Measurements from ENCODE around the gene GSE1. TPM values are rescaled to one million over a fixed set of nuclear protein-coding genes. Genes with fewer than 3 reads are reported as not detected.
A peak's percentile ranks its signal among the peaks of the same experiment; 100 is the strongest.

The GSE1 gene
- total RNA-seq, 4 donors from 2014 or later = 100 to 139 (median 120) TPM

- Histone ChIP-seq H3K4me3 (no peak overlapping the region), H3K36me3 (no peaks in the 10 kb centered on the region), H3K27ac (peak overlapping the region; percentile 84 to 96 (median 87)), H3K9me3 (no peaks in the 10 kb centered on the region), H3K4me1 (peaks cover 56 to 94% (median 87%) of the 10 kb centered on the region in 4 donors), H3K27me3 (no peaks in the 10 kb centered on the region)
- intact Hi-C loops (cut with DNase I; ENCODE audit: low total_unique reads) (no loop called here), in situ Hi-C loops (cut with MboI; ENCODE audit: low pct_ligation_motif_present in 1 of 4, low pct_unique_long_range_greater_than_20kb in 1 of 4, low sequenced_read_pairs in 3 of 4) (no loop called here)
- DNase-seq = no peak
- WGBS, 2 donors (ENCODE audit: low coverage in 1 of 2) = 81 to 85% methylated on average over 7 to 9 of the region's 9 CpGs
- TF ChIP-seq POLR2A (IDR thresholded peaks at IDR 0.05) (no peak), CTCF (IDR thresholded peaks at IDR 0.05) (no peak), POLR2AphosphoS5 (IDR thresholded peaks at IDR 0.05) (no peak), EP300 (IDR thresholded peaks at IDR 0.05; ENCODE audit: low read depth) (no peak)
These were observed 47.8 kb upstream of the GSE1 start for GRCh38 chr16:85565340-85565739.

- intact Hi-C loops (cut with DNase I; ENCODE audit: low total_unique reads) = no loop called here
- no peaks in the 10 kb centered on the region for H3K36me3 ChIP-seq
- H3K27me3 ChIP-seq = no peaks in the 10 kb centered on the region
- in situ Hi-C loops (cut with MboI; ENCODE audit: low pct_ligation_motif_present in 1 of 4, low pct_unique_long_range_greater_than_20kb in 1 of 4, low sequenced_read_pairs in 3 of 4) = no loop called here
- no peak for TF ChIP-seq EP300 (IDR thresholded peaks at IDR 0.05; ENCODE audit: low read depth)
- no peak for TF ChIP-seq POLR2AphosphoS5 (IDR thresholded peaks at IDR 0.05)
- TF ChIP-seq CTCF (IDR thresholded peaks at IDR 0.05) = no peak
- no peak for TF ChIP-seq POLR2A (IDR thresholded peaks at IDR 0.05)
- H3K9me3 ChIP-seq = no peaks in the 10 kb centered on the region
- peaks cover 53 to 94% (median 86%) of the 10 kb centered on the region in 4 donors for H3K4me1 ChIP-seq
- 77% methylated on average over 23 of the region's 23 CpGs; no CpG with 5 or more reads in 1 of the 2 donors for WGBS, 2 donors (ENCODE audit: low coverage in 1 of 2)
- H3K27ac ChIP-seq = peak overlapping the region; percentile 84 to 96 (median 87)
- H3K4me3 ChIP-seq = no peak overlapping the region
- DNase-seq = no peak
These were observed 47.2 kb upstream of the GSE1 start for GRCh38 chr16:85565801-85566526.

GRCh38 chr16:85566561-85567100, 46.5 kb upstream of the GSE1 start:
- WGBS, 2 donors (ENCODE audit: low coverage in 1 of 2) = 34% methylated on average over 18 of the region's 19 CpGs; no CpG with 5 or more reads in 1 of the 2 donors
- peaks cover 48 to 94% (median 86%) of the 10 kb centered on the region in 4 donors for H3K4me1 ChIP-seq
- no peak overlapping the region for H3K4me3 ChIP-seq
- intact Hi-C loops (cut with DNase I; ENCODE audit: low total_unique reads) (no loop called here), in situ Hi-C loops (cut with MboI; ENCODE audit: low pct_ligation_motif_present in 1 of 4, low pct_unique_long_range_greater_than_20kb in 1 of 4, low sequenced_read_pairs in 3 of 4) (no loop called here)
- H3K36me3 ChIP-seq = no peaks in the 10 kb centered on the region
- no peaks in the 10 kb centered on the region for H3K9me3 ChIP-seq
- peak; percentile 55 for DNase-seq
- H3K27me3 ChIP-seq = no peaks in the 10 kb centered on the region
- peak overlapping the region; percentile 84 to 96 (median 87) for H3K27ac ChIP-seq
- TF ChIP-seq EP300 (IDR thresholded peaks at IDR 0.05; ENCODE audit: low read depth) (no peak), CTCF (IDR thresholded peaks at IDR 0.05) (peak in 4 of 5 experiments; percentile 20 to 67 (median 39))

GRCh38 chr16:85567101-85567866, 45.8 kb upstream of the GSE1 start:
- in situ Hi-C loops (cut with MboI; ENCODE audit: low pct_ligation_motif_present in 1 of 4, low pct_unique_long_range_greater_than_20kb in 1 of 4, low sequenced_read_pairs in 3 of 4) = no loop called here

More at GRCh38 chr16:85567101-85567866, 45.8 kb upstream of the GSE1 start:
- TF ChIP-seq EP300 (IDR thresholded peaks at IDR 0.05; ENCODE audit: low read depth) = peak; percentile 54
- no peak for TF ChIP-seq POLR2A (IDR thresholded peaks at IDR 0.05)
- TF ChIP-seq CTCF (IDR thresholded peaks at IDR 0.05) = peak in 2 of 5 experiments; percentile 11 to 43
- TF ChIP-seq POLR2AphosphoS5 (IDR thresholded peaks at IDR 0.05) = peak; percentile 64 to 70 (median 70)
- Histone ChIP-seq H3K9me3 (no peaks in the 10 kb centered on the region), H3K27ac (peak overlapping the region; percentile 84 to 96 (median 87)), H3K27me3 (no peaks in the 10 kb centered on the region), H3K36me3 (no peaks in the 10 kb centered on the region), H3K4me1 (peaks cover 42 to 88% (median 81%) of the 10 kb centered on the region in 4 donors), H3K4me3 (no peak overlapping the region)
- peak; percentile 89 for DNase-seq
- 62 to 71% methylated on average over 9 to 27 of the region's 27 CpGs for WGBS, 2 donors (ENCODE audit: low coverage in 1 of 2)
- intact Hi-C loops (cut with DNase I; ENCODE audit: low total_unique reads) = no loop called here
